Measurements from ENCODE around the gene NEURL1B. TPM values are rescaled to one million over a fixed set of nuclear protein-coding genes. Genes with fewer than 3 reads are reported as not detected.
A peak's percentile ranks its signal among the peaks of the same experiment; 100 is the strongest.

Gene NEURL1B
- polyA plus RNA-seq, 1 of the 3 experiments (the other 2 are of a cell fraction): 2.8 TPM

DNA sequence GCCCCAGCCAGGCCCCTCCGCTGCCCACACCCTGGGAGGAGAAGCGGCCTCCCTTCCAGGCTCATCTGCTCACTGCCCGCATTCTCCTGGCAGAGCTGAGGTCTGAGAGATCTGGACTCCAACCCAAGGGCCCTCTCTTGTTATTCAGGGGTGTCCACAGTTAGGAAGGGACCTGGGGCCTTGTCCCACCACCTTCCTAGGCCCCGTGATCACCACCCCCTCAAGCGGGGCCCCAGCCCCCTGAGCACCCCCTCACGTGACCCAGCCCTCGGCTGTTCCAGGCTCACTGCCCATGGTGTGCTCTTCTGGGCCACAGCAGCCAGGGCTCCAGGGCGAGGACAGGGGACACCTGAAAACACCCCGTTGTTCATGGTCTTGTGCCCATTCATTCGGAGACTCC lies 48.7 kb downstream of the NEURL1B start:
- no peaks in the 10 kb centered on the region for H3K27me3 ChIP-seq (ENCODE audit: insufficient read depth)
- no peaks in the 10 kb centered on the region for H3K36me3 ChIP-seq (replicated peaks in 1 of 2; ENCODE audit: control insufficient read depth in 1 of 2, insufficient read depth in 2 of 2, low read length in 1 of 2)
- no peaks in the 10 kb centered on the region for H3K9me2 ChIP-seq
- H3K4me2 ChIP-seq: no peak overlapping the region
- no peaks in the 10 kb centered on the region for H3F3A ChIP-seq (replicated peaks; ENCODE audit: insufficient read depth)
- no peaks in the 10 kb centered on the region for H4K20me1 ChIP-seq (ENCODE audit: insufficient read depth)
- no peak overlapping the region for H3K9ac ChIP-seq
- no peak overlapping the region for H3K27ac ChIP-seq (ENCODE audit: low read depth in 2 of 2, low read length in 1 of 2)
- ChIA-PET CTCF (interaction anchor here (0.7 kb wide), 1 partner anchor 210 kb away, joined by 3 read pairs; no protein-coding TSS in a partner anchor), POLR2A (no interaction called here)
- DNase-seq: no peak
- H2AFZ ChIP-seq (ENCODE audit: low read depth): no peak overlapping the region
- H3K4me3 ChIP-seq (ENCODE audit: low read depth in 2 of 2, low read length in 1 of 2): no peak overlapping the region
- H3K4me1 ChIP-seq (ENCODE audit: control insufficient read depth in 1 of 2, insufficient read depth in 2 of 2, low read depth in 1 of 2, low read length in 1 of 2): peaks cover 0 to 24% of the 10 kb centered on the region in 2 experiments; a peak in 2 of 4 replicates
- no peaks in the 10 kb centered on the region for H3K79me2 ChIP-seq (ENCODE audit: insufficient read depth)
- TF ChIP-seq, protein P1, sequence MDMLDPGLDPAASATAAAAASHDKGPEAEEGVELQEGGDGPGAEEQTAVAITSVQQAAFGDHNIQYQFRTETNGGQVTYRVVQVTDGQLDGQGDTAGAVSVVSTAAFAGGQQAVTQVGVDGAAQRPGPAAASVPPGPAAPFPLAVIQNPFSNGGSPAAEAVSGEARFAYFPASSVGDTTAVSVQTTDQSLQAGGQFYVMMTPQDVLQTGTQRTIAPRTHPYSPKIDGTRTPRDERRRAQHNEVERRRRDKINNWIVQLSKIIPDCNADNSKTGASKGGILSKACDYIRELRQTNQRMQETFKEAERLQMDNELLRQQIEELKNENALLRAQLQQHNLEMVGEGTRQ (IDR thresholded peaks at IDR 0.05; ENCODE audit: borderline replicate concordance, low read depth, low read length): no peak
- no peak for TF ChIP-seq YY1 (IDR thresholded peaks at IDR 0.05; ENCODE audit: low read depth)
- TF ChIP-seq POLR2AphosphoS5 (IDR thresholded peaks at IDR 0.05; ENCODE audit: low read depth, low read length): no peak
- no peaks in the 10 kb centered on the region for H3K9me3 ChIP-seq
- 100% methylated on average over 4 of the region's 10 CpGs for WGBS (ENCODE audit: low lambda C conversion rate)

DNA sequence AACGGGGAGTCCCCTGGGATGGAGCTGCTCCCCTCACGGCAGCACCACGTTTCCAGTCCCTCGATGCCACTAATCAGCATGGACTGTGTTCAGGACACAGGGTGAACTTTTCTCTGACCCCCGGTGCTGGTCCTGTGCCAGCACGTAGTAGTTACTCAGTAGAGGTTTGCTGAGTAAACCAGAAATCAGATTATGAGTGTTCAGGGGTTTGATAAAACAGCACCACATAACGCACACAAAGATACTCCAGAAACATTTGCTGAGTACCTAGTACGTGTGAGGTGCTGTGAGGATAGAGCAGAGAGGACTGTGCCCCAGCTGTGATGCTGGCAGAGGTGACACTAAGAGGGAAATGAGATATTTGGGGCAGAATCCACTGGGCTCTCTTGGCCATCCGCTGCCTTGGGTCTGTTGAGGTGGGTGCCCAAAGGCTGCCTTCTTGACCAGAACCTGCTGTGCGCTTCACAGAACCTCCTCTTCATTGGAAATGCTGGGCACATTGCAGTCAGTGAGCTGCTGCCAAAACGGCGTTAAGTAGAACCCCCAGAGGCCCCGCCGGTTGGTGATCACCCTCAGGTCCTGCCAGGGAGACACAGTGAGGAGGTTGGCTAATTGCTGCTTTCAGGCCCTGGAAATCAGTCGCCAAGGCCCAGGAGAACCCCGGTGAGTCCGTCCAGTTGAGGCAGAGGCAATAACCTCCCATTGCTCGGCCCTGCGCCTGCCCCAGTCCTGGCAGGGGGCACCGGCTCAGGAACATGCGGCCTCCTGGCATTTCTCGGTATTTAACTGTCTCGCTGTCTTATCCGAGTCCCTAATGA lies 49.4 kb downstream of the NEURL1B start:
- no peaks in the 10 kb centered on the region for H3K9me3 ChIP-seq
- ChIA-PET POLR2A (no interaction called here), CTCF (no interaction called here)
- H3K9me2 ChIP-seq: no peaks in the 10 kb centered on the region
- H4K20me1 ChIP-seq (ENCODE audit: insufficient read depth): no peaks in the 10 kb centered on the region
- TF ChIP-seq, protein P2, sequence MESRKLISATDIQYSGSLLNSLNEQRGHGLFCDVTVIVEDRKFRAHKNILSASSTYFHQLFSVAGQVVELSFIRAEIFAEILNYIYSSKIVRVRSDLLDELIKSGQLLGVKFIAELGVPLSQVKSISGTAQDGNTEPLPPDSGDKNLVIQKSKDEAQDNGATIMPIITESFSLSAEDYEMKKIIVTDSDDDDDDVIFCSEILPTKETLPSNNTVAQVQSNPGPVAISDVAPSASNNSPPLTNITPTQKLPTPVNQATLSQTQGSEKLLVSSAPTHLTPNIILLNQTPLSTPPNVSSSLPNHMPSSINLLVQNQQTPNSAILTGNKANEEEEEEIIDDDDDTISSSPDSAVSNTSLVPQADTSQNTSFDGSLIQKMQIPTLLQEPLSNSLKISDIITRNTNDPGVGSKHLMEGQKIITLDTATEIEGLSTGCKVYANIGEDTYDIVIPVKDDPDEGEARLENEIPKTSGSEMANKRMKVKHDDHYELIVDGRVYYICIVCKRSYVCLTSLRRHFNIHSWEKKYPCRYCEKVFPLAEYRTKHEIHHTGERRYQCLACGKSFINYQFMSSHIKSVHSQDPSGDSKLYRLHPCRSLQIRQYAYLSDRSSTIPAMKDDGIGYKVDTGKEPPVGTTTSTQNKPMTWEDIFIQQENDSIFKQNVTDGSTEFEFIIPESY (IDR thresholded peaks at IDR 0.05; ENCODE audit: borderline replicate concordance, low read depth): no peak
- TF ChIP-seq, protein P3, sequence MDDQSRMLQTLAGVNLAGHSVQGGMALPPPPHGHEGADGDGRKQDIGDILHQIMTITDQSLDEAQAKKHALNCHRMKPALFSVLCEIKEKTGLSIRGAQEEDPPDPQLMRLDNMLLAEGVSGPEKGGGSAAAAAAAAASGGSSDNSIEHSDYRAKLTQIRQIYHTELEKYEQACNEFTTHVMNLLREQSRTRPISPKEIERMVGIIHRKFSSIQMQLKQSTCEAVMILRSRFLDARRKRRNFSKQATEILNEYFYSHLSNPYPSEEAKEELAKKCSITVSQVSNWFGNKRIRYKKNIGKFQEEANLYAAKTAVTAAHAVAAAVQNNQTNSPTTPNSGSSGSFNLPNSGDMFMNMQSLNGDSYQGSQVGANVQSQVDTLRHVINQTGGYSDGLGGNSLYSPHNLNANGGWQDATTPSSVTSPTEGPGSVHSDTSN (IDR thresholded peaks at IDR 0.05): no peak
- TF ChIP-seq GABPA (IDR thresholded peaks at IDR 0.05; ENCODE audit: low read depth) (no peak), FOXM1 (IDR thresholded peaks at IDR 0.05; ENCODE audit: low read depth) (no peak), GATA2 (CRISPR knock-in tag; IDR thresholded peaks at IDR 0.05) (no peak), YY1 (IDR thresholded peaks at IDR 0.05; ENCODE audit: low read depth) (no peak), FOXJ3 (CRISPR knock-in tag; IDR thresholded peaks at IDR 0.05) (no peak), NRF1 (IDR thresholded peaks at IDR 0.05; ENCODE audit: low read depth, low read length) (no peak)
- TF ChIP-seq, protein P4, sequence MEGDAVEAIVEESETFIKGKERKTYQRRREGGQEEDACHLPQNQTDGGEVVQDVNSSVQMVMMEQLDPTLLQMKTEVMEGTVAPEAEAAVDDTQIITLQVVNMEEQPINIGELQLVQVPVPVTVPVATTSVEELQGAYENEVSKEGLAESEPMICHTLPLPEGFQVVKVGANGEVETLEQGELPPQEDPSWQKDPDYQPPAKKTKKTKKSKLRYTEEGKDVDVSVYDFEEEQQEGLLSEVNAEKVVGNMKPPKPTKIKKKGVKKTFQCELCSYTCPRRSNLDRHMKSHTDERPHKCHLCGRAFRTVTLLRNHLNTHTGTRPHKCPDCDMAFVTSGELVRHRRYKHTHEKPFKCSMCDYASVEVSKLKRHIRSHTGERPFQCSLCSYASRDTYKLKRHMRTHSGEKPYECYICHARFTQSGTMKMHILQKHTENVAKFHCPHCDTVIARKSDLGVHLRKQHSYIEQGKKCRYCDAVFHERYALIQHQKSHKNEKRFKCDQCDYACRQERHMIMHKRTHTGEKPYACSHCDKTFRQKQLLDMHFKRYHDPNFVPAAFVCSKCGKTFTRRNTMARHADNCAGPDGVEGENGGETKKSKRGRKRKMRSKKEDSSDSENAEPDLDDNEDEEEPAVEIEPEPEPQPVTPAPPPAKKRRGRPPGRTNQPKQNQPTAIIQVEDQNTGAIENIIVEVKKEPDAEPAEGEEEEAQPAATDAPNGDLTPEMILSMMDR (IDR thresholded peaks at IDR 0.05): no peak
- no peak overlapping the region for H3K27ac ChIP-seq (ENCODE audit: low read depth in 2 of 2, low read length in 1 of 2)
- DNase-seq: peak; percentile 16
- H3K9ac ChIP-seq: no peak overlapping the region
- no peaks in the 10 kb centered on the region for H3K36me3 ChIP-seq (replicated peaks in 1 of 2; ENCODE audit: control insufficient read depth in 1 of 2, insufficient read depth in 2 of 2, low read length in 1 of 2)
- no peak overlapping the region for H2AFZ ChIP-seq (ENCODE audit: low read depth)
- 93% methylated on average over 17 of the region's 24 CpGs for WGBS (ENCODE audit: low lambda C conversion rate)
- H3F3A ChIP-seq (replicated peaks; ENCODE audit: insufficient read depth): no peaks in the 10 kb centered on the region
- H3K4me3 ChIP-seq (ENCODE audit: low read depth in 2 of 2, low read length in 1 of 2): no peak overlapping the region
- no peaks in the 10 kb centered on the region for H3K79me2 ChIP-seq (ENCODE audit: insufficient read depth)
- H3K4me2 ChIP-seq: no peak overlapping the region
- peaks cover 0 to 24% of the 10 kb centered on the region in 2 experiments; a peak in 2 of 4 replicates for H3K4me1 ChIP-seq (ENCODE audit: control insufficient read depth in 1 of 2, insufficient read depth in 2 of 2, low read depth in 1 of 2, low read length in 1 of 2)
- H3K27me3 ChIP-seq (ENCODE audit: insufficient read depth): no peaks in the 10 kb centered on the region
